Epidermal melanocyte (primary cell): ENCODE measurements around the gene SYTL2.

ENCODE experiments used
- DNase-seq: peaks from one replicate; pipeline ENCODE4 v3.0.0; 2011; ENCODE audit warnings: low spot score; ENCODE audit not compliant: insufficient read length

SYTL2 gene

GRCh38 chr11:85766721-85767161 lies 44.2 kb downstream of the SYTL2 start:
- DNase-seq, result no peak

DNA sequence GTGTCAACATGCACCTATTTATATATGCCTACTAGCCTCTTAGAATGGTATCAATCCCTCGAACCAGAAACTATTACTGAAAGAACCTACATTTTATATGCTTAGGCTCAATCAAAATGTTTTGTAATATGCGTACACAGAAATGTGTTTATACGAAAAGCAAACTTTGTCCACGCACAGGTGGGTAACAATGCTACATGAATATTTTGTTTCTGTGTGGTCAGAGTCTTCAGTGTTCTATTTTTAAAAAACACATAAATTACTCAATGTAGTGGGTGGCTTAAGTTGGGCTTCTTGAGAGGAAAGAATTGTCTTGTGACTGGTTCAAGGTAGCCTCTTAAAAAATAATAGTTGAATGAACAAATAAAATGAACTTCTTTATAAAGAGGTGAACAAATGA lies 46.1 kb downstream of the SYTL2 start:
- DNase-seq, result no peak

GRCh38 chr11:85762226-85762625 lies 48.7 kb downstream of the SYTL2 start:
- DNase-seq, result no peak

DNA sequence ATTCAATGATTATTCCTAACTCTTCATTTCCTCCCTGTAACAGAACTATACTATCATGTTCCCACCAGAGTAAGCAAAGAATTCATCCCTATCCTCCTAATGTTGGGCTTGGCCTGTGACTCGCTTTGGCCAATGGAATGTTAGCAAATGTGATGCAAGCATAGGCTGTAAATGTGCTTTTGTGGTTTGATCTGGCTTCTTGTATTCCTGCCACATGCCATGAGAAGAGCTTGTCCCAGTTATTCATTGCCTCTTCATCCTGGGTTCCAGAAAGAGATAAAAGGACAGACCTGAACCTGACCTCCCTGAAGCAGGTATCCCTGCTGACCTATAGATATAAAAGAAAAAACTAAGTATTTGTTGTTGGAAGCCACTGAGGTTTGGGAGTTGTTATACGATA lies 51.0 kb downstream of the SYTL2 start:
- peak; percentile 24 for DNase-seq

DNA sequence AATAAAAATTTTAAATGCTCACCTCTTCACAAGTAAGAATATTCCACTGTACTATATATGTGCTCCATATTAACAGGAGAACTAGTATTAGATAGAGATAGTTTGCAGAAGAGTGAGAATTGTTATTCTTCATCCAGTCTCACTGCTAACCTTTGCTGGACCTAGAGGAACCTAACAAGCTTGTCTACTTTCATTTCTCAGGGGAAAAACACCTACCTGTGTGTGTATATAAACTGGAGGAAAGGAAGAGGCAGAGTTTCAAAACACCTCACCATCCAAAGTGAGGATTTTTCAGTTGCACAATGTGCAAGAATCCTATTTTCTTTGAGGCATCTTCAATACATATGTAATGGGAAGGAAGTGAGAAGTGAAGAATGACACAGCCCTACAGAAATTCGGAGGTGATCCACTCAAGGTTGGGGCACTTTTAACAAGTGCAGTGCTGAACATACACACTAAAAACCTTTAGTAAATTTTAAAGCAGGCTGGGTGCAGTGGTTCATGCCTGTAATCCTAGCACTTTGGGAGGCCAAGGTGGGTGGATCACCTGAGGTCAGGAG lies 52.4 kb downstream of the SYTL2 start:
- no peak for DNase-seq

- DNase-seq, result no peak
Observed at GRCh38 chr11:85758026-85758425, 52.9 kb downstream of the SYTL2 start.

DNA sequence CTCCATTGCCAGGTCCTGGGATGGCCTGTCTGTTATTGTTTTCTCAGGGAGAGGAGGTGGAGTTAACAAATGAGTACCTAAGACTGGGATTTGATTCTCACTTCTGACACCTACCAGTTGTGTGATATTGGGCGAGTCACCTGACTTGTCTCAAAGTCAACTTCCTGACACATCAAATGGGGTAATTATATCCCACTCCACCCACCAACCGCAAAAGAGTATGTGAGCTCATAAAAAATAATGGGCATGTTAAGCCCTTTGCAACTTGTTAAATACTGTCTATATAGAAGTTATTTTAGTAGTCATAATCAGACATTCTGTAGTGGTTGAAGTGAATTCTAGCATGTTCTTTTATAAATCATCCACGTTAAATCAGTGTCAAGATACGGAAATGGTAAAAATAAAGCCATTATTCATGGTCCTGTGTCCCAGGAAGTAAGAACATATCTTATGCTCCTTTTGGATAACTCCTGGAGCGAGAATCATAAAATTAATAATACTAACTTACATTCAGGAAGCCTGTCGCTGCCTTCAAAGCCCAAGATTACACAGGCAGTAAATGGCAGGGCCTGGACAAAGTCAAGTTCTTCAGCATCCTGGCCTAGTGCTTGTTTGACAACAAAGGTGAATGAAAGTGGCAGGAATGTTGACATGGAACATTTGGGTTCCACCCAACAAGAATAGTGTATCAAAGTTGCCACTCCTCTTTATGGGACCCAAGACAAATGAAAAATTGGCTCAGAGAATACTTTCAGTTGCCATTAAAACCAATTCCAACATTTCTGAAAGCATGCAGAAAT lies 54.3 kb downstream of the SYTL2 start:
- no peak for DNase-seq

- no peak for DNase-seq
Observed at GRCh38 chr11:85755701-85756100, 55.2 kb downstream of the SYTL2 start.

DNA sequence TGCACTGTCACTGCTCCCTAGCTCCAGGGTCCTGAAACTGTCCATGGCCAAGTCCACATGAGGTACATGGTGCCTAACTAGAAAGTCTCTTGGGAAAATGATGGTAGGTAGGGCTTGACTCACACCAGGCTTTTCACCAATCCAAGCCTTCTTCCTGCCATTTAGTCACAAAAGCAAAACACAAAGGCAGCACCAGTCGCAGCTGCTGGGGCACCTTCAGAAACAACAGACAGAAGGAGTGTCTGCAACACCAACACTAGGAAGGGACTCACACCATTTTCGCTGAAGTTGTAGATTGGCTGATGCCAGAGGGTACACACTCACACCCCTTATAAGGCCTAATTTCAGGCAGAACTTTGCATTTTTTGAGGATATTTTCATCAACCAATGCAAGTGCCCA lies 55.7 kb downstream of the SYTL2 start:
- DNase-seq, result no peak

DNA sequence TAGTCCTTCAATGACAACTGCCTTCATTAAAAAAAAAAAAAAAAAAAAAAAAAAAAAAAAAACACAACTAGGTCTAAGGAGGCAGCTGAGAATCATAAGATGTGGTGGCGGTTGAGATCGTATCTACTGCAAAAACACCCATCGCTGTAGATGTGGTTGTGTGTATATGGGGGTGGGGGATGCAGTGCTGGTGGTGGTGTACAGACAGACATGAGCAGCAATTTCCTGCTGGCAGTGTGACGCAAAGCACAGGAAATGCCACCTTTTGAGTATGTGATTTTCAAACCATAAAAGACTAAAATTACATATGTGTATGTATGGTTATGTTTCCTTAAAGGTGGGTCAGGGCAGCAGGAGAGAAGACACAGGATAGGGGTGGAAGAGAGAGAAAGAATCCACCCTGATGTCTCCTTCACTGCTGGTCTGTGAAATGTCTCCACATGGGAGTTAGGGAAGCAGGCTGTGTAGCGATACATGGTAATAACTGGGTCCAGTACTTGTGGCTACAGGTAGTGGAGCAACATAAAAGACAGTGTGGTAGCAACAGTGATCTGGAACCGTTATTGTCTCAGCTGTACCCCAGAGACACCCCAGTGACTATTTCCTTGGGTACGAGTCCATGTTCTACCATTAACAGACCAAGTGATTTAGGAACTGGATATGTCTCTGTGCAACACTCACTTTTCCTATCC lies 57.9 kb downstream of the SYTL2 start:
- DNase-seq, result no peak

GRCh38 chr11:85752201-85752889 lies 58.6 kb downstream of the SYTL2 start:
- no peak for DNase-seq

GRCh38 chr11:85751724-85752123 lies 59.2 kb downstream of the SYTL2 start:
- DNase-seq, result no peak

GRCh38 chr11:85750646-85751045 lies 60.3 kb downstream of the SYTL2 start:
- DNase-seq, result no peak

DNA sequence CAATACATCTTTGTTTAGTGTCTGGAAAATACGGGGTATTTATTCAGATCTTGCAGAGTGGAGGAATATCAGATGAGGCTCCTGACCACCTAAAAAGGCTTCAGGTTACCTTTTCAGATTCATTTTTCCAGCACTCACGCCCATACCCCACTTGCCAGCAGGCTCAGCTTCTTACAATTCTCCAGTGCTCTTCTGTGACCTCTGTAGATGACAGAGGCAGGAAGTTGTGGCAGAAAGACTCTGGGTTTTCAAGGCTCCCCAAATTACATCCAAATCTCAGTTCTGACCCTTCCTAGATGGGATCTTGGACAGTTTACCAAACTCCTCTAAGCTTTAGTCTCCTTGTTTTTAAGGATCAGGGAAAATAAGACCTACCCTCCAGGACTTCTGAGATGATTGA lies 61.1 kb downstream of the SYTL2 start:
- no peak for DNase-seq

GRCh38 chr11:85749287-85749834 lies 61.6 kb downstream of the SYTL2 start:
- no peak for DNase-seq

- DNase-seq, result no peak
Observed at GRCh38 chr11:85748455-85748891, 62.5 kb downstream of the SYTL2 start.

- DNase-seq, result no peak
Observed at GRCh38 chr11:85746670-85747069, 64.3 kb downstream of the SYTL2 start.

DNA sequence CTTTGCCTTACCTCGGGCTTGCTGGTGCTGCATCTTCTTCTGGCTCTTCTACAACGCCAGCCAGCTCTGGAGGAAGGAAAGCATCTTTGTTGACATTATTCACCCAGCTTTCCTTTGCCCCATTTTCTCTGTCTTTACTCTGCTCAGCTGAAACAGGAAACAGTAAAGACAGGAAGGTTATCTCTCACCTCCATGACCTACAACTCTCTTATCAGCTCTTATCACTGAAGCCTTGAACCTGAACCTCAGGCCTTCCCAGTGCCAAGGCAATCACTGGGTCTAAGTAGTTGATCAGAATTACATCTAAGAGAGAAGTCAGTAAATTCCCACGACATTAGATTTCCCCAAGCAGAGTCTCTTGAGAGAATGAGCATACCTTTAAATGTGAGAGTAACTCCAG lies 65.3 kb downstream of the SYTL2 start:
- DNase-seq, result no peak

- no peak for DNase-seq
Observed at GRCh38 chr11:85742873-85743275, 68.1 kb downstream of the SYTL2 start.

DNA sequence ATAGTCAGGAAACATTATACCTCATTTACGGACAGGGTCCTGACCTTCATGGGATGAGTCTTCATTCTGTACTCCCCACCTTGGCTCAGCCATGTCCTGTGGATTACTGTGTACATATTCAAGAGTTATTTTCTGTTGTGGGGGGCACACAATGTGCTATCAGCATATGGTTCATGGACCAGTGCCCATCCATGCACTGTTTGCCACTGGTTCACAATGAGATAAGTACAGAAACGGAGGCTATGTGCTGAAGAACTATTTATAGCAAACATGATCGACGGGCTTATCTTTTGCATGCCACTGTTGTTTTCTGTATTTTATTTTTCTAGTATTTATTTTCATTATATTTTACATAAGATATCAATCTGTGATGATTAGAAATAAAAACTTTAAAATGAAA lies 68.6 kb downstream of the SYTL2 start:
- DNase-seq, result no peak
